ENCODE results near the gene FOLR3. TPM values are rescaled to one million over a fixed set of nuclear protein-coding genes. Genes with fewer than 3 reads are reported as not detected.

The FOLR3 gene
- total and polyA plus RNA-seq, 2 of the 4 experiments (the other 2 are of a cell fraction), result 0.29 to 0.36 TPM

DNA sequence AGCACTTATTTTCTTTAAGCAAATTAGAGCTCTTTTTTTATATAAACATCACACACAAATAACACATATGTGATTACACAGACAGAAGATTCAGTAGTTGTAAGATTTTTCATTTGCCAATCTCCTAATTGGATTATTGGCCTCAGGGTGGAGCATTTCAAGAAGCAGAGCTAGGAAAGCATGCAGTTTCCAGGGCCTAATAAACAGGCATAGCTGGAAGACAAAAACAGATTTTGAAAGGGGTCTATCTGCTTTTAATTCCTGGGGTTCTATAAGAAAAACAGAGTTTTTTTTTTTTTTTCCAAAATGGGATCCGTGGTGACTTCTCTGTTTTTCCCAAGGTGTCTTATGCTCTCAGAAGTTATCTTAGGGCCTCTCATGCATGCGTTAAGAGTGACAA is 7.6 kb upstream of the FOLR3 start:
- Histone ChIP-seq H3K4ac (ENCODE audit: low read depth, low read length) (no peak overlapping the region), H3K23ac (ENCODE audit: low read depth, low read length) (no peak overlapping the region), H4K8ac (ENCODE audit: low read depth in 2 of 2, low read length in 2 of 2) (no peak overlapping the region), H2BK5ac (ENCODE audit: low read depth, low read length, poor library complexity, severe bottlenecking) (no peak overlapping the region), H2BK15ac (ENCODE audit: low read depth, low read length) (no peak overlapping the region), H3K4me1 (ENCODE audit: control insufficient read depth, insufficient read depth, low read length) (no peaks in the 10 kb centered on the region), H3K9me1 (ENCODE audit: insufficient read depth, low read length) (no peaks in the 10 kb centered on the region), H3K9ac (ENCODE audit: low read depth, low read length) (no peak overlapping the region), H3K4me3 (ENCODE audit: insufficient read depth, low read depth, low read length) (no peak overlapping the region), H2AK9ac (replicated peaks; ENCODE audit: low read depth, low read length, poor library complexity) (no peak overlapping the region), H2BK120ac (ENCODE audit: low read depth, low read length) (no peak overlapping the region), H3K4me2 (ENCODE audit: low read depth, low read length) (no peak overlapping the region), H4K20me1 (ENCODE audit: insufficient read depth, low read length) (no peaks in the 10 kb centered on the region), H3K56ac (ENCODE audit: extremely low read depth, insufficient read depth, low read length) (no peak overlapping the region), H2BK20ac (ENCODE audit: low read depth, low read length) (no peak overlapping the region), H3K36me3 (ENCODE audit: control insufficient read depth, insufficient read depth, low read length) (no peaks in the 10 kb centered on the region), H3K14ac (replicated peaks; ENCODE audit: low read depth, low read length) (no peak overlapping the region), H4K5ac (ENCODE audit: low read depth, low read length) (no peak overlapping the region), H3K79me1 (ENCODE audit: low read depth in 1 of 2, low read length in 2 of 2) (no peaks in the 10 kb centered on the region), H3K27me3 (ENCODE audit: control insufficient read depth, insufficient read depth, low read length) (peaks cover 4% of the 10 kb centered on the region), H2AFZ (replicated peaks; ENCODE audit: low read length, poor library complexity) (no peak overlapping the region), H4K91ac (ENCODE audit: insufficient read depth, low read depth, low read length) (no peak overlapping the region), H3K9me3 (ENCODE audit: control insufficient read depth, insufficient read depth, low read length) (peaks cover 7% of the 10 kb centered on the region), H3K18ac (ENCODE audit: low read depth, low read length) (no peak overlapping the region), H2AK5ac (ENCODE audit: low read depth, low read length) (no peak overlapping the region), H3K27ac (ENCODE audit: insufficient read depth, low read length) (no peak overlapping the region)
- no TSS peak for BruUV-seq (replicated peaks)
- ChIA-PET CTCF (no interaction called here), POLR2A (ENCODE audit: unreplicated experiment) (no interaction called here)
- intact Hi-C loops (cut with micrococcal nuclease) (no loop called here), in situ Hi-C loops (cut with MboI; ENCODE audit: low sequenced_read_pairs) (no loop called here), dilution Hi-C loops (cut with HindIII; ENCODE audit: low sequenced_read_pairs, unreplicated experiment) (no loop called here)
- DNase-seq (no peak), ATAC-seq (ENCODE audit: low read depth) (no peak)
- no CpG with 5 or more reads among the region's 2 CpGs for WGBS, 2 experiments (ENCODE audit: extremely low coverage in 2 of 2, insufficient read length in 1 of 2)
- TF ChIP-seq CHD1 (IDR thresholded peaks at IDR 0.05; ENCODE audit: low read depth, low read length), result no peak
- TF ChIP-seq POLR2A (IDR thresholded peaks at IDR 0.05; ENCODE audit: low read depth, low read length), result no peak
- no peak for TF ChIP-seq CEBPB (IDR thresholded peaks at IDR 0.05; ENCODE audit: low read depth, low read length)
- TF ChIP-seq, protein P1, sequence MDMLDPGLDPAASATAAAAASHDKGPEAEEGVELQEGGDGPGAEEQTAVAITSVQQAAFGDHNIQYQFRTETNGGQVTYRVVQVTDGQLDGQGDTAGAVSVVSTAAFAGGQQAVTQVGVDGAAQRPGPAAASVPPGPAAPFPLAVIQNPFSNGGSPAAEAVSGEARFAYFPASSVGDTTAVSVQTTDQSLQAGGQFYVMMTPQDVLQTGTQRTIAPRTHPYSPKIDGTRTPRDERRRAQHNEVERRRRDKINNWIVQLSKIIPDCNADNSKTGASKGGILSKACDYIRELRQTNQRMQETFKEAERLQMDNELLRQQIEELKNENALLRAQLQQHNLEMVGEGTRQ (IDR thresholded peaks at IDR 0.05; ENCODE audit: low read depth, low read length), result no peak
- no peak for TF ChIP-seq BHLHE40 (IDR thresholded peaks at IDR 0.05; ENCODE audit: low read depth, low read length)
- TF ChIP-seq MXI1 (IDR thresholded peaks at IDR 0.05; ENCODE audit: borderline replicate concordance, low read depth, low read length), result no peak
- no peak for TF ChIP-seq MAZ (IDR thresholded peaks at IDR 0.05; ENCODE audit: borderline replicate concordance, low read depth, low read length)
- TF ChIP-seq RFX5 (IDR thresholded peaks at IDR 0.05; ENCODE audit: low read depth, low read length), result no peak
- no peak for TF ChIP-seq CTCF (conservative IDR thresholded peaks at IDR 0.05; ENCODE audit: low read depth, low read length)
- TF ChIP-seq RAD21 (IDR thresholded peaks at IDR 0.05; ENCODE audit: low read length), result no peak
- TF ChIP-seq NFE2L2 (IDR thresholded peaks at IDR 0.05; ENCODE audit: low read depth, low read length), result no peak
- no peak for TF ChIP-seq SMC3 (IDR thresholded peaks at IDR 0.05; ENCODE audit: low read depth, low read length)
- no peak for TF ChIP-seq FOS (IDR thresholded peaks at IDR 0.05; ENCODE audit: low read depth, low read length)
- TF ChIP-seq MAFK (IDR thresholded peaks at IDR 0.05; ENCODE audit: low read depth, low read length), result no peak
- no peak for TF ChIP-seq RCOR1 (IDR thresholded peaks at IDR 0.05; ENCODE audit: insufficient replicate concordance, low read length)
- TF ChIP-seq, protein P2, sequence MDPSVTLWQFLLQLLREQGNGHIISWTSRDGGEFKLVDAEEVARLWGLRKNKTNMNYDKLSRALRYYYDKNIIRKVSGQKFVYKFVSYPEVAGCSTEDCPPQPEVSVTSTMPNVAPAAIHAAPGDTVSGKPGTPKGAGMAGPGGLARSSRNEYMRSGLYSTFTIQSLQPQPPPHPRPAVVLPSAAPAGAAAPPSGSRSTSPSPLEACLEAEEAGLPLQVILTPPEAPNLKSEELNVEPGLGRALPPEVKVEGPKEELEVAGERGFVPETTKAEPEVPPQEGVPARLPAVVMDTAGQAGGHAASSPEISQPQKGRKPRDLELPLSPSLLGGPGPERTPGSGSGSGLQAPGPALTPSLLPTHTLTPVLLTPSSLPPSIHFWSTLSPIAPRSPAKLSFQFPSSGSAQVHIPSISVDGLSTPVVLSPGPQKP (IDR thresholded peaks at IDR 0.05; ENCODE audit: borderline replicate concordance, low read depth, low read length), result no peak

Measured in IMR-90 (cell line).